SK-N-SH treated with all-trans-retinoic acid at 6 μM for 48 hours (cell line): ENCODE measurements around the gene GLRX5.
"Not testable (repeated sequence)": the region's sequence is repeated elsewhere in the genome, so short reads cannot be mapped to it uniquely, and the experiment has no call there.

Experiments
- ATAC-seq: fragments of 200-7000 bp; cut with Tn5 transposase; 3 replicates; pipeline ENCODE4 v1.9.1; 2020; ENCODE audit warnings: mild to moderate bottlenecking, moderate library complexity
- ARNTL ChIP-seq: fragments of 450-650 bp; formaldehyde crosslinking; IDR thresholded peaks from 2 replicates; pipeline ENCODE4 v1.5.0; 2020; ENCODE audit warnings: low read depth, mild to moderate bottlenecking, moderate library complexity, borderline replicate concordance
- BACH2 ChIP-seq: fragments of 250-450 bp; sonication (Bioruptor Pico); IDR thresholded peaks from 2 replicates; pipeline ENCODE4 v1.9.0; 2021; ENCODE audit warnings: mild to moderate bottlenecking, borderline replicate concordance
- CREB5 ChIP-seq: fragments of 250-450 bp; sonication (Bioruptor Pico); IDR thresholded peaks from 2 replicates; pipeline ENCODE4 v1.5.1; 2020; ENCODE audit warnings: low read depth, mild to moderate bottlenecking, moderate library complexity
- CSDC2 ChIP-seq: fragments of 250-450 bp; sonication (Bioruptor Pico); IDR thresholded peaks from 2 replicates; pipeline ENCODE4 v1.5.0; 2020; ENCODE audit warnings: mild to moderate bottlenecking, moderate library complexity
- CSRNP3 ChIP-seq: fragments of 250-450 bp; sonication (Bioruptor Pico); IDR thresholded peaks from 2 replicates; pipeline ENCODE4 v1.5.1; 2021; ENCODE audit warnings: mild to moderate bottlenecking, moderate library complexity
- ESRRG ChIP-seq: fragments of 250-450 bp; sonication (Bioruptor Pico); IDR thresholded peaks from 2 replicates; pipeline ENCODE4 v1.6.1; 2021; ENCODE audit warnings: mild to moderate bottlenecking
- GLIS3 ChIP-seq: fragments of 250-450 bp; sonication (Bioruptor Pico); IDR thresholded peaks from 2 replicates; pipeline ENCODE4 v1.5.0; 2020; ENCODE audit warnings: mild to moderate bottlenecking, moderate library complexity
- ISL1 ChIP-seq: fragments of 250-450 bp; sonication (Bioruptor Pico); IDR thresholded peaks from 2 replicates; pipeline ENCODE4 v2.1.2; 2022; ENCODE audit warnings: mild to moderate bottlenecking, moderate library complexity
- OSR1 ChIP-seq: fragments of 250-450 bp; sonication (Bioruptor Pico); IDR thresholded peaks from 2 replicates; pipeline ENCODE4 v1.8.0; 2022; ENCODE audit warnings: moderate library complexity, mild to moderate bottlenecking, inconsistent platforms
- PATZ1 ChIP-seq: fragments of 250-450 bp; sonication (Bioruptor Pico); IDR thresholded peaks from 2 replicates; pipeline ENCODE4 v1.8.0; 2020; ENCODE audit warnings: mild to moderate bottlenecking, moderate library complexity, borderline replicate concordance
- POU6F1 ChIP-seq: fragments of 250-450 bp; sonication (Bioruptor Pico); IDR thresholded peaks from 2 replicates; pipeline ENCODE4 v1.8.0; 2021; ENCODE audit warnings: low read depth, mild to moderate bottlenecking, moderate library complexity, borderline replicate concordance
- PPARA ChIP-seq: fragments of 250-450 bp; sonication (Bioruptor Pico); IDR thresholded peaks from 2 replicates; pipeline ENCODE4 v1.5.0; 2020; ENCODE audit warnings: mild to moderate bottlenecking, borderline replicate concordance
- TOX ChIP-seq: fragments of 250-450 bp; sonication (Bioruptor Pico); IDR thresholded peaks from 2 replicates; pipeline ENCODE4 v1.8.0; 2021; ENCODE audit warnings: mild to moderate bottlenecking, moderate library complexity, borderline replicate concordance
- TSHZ2 ChIP-seq: fragments of 250-450 bp; sonication (Bioruptor Pico); IDR thresholded peaks from 2 replicates; pipeline ENCODE4 v1.5.0; 2020; ENCODE audit warnings: mild to moderate bottlenecking, moderate library complexity
- ZC3H10 ChIP-seq: fragments of 250-450 bp; sonication (Bioruptor Pico); IDR thresholded peaks from 2 replicates; pipeline ENCODE4 v1.5.1; 2021; ENCODE audit warnings: mild to moderate bottlenecking, moderate library complexity
- ZFP3 ChIP-seq: fragments of 250-450 bp; sonication (Bioruptor Pico); IDR thresholded peaks from 2 replicates; pipeline ENCODE4 v1.5.0; 2020; ENCODE audit warnings: mild to moderate bottlenecking, moderate library complexity
- ZNF565 ChIP-seq: fragments of 450-650 bp; formaldehyde crosslinking; conservative IDR thresholded peaks from 2 replicates; pipeline ENCODE4 v1.5.0; 2020; ENCODE audit warnings: low read depth, mild to moderate bottlenecking, moderate library complexity
- ZNF70 ChIP-seq: fragments of 450-650 bp; formaldehyde crosslinking; IDR thresholded peaks from 2 replicates; pipeline ENCODE4 v1.5.0; 2020; ENCODE audit warnings: mild to moderate bottlenecking, moderate library complexity
- ZNF8 ChIP-seq: fragments of 450-650 bp; formaldehyde crosslinking; IDR thresholded peaks from 2 replicates; pipeline ENCODE4 v1.5.0; 2020; ENCODE audit warnings: mild to moderate bottlenecking, moderate library complexity

The GLRX5 gene

GRCh38 chr14:95577870-95578269 is 43.0 kb downstream of the GLRX5 start:
- TF ChIP-seq ZFP3 = no peak
- no peak for TF ChIP-seq ESRRG (CRISPR knock-in tag)
- no peak for TF ChIP-seq TOX (CRISPR knock-in tag)
- TF ChIP-seq OSR1 (CRISPR knock-in tag) = no peak
- TF ChIP-seq PATZ1 (CRISPR knock-in tag) = no peak
- no peak for TF ChIP-seq CSRNP3
- TF ChIP-seq ZC3H10 = no peak
- no peak for TF ChIP-seq BACH2 (CRISPR knock-in tag)
- no peak for TF ChIP-seq TSHZ2
- no peak for TF ChIP-seq PPARA (CRISPR knock-in tag)
- TF ChIP-seq, all 23 proteins: peak for 0
- no peak for ATAC-seq

GRCh38 chr14:95583836-95584617 is 49.2 kb downstream of the GLRX5 start:
- ATAC-seq = not testable (repeated sequence)

GRCh38 chr14:95585953-95586620 is 51.2 kb downstream of the GLRX5 start:
- no peak for ATAC-seq
- TF ChIP-seq ARNTL (CRISPR knock-in tag) (no peak), ZNF565 (CRISPR knock-in tag) (no peak), TOX (CRISPR knock-in tag) (no peak), PATZ1 (CRISPR knock-in tag) (no peak), POU6F1 (CRISPR knock-in tag) (no peak), ZNF70 (CRISPR knock-in tag) (no peak), CSDC2 (no peak), TSHZ2 (no peak), ZNF8 (no peak), CSRNP3 (no peak), ESRRG (CRISPR knock-in tag) (no peak), ISL1 (CRISPR knock-in tag) (no peak), PPARA (CRISPR knock-in tag) (no peak), GLIS3 (CRISPR knock-in tag) (no peak), BACH2 (CRISPR knock-in tag) (no peak), CREB5 (CRISPR knock-in tag) (no peak)

GRCh38 chr14:95591182-95591581 is 56.3 kb downstream of the GLRX5 start:
- ATAC-seq = not testable (repeated sequence)
